ENCODE data around the gene EFCC1.

The EFCC1 gene

DNA sequence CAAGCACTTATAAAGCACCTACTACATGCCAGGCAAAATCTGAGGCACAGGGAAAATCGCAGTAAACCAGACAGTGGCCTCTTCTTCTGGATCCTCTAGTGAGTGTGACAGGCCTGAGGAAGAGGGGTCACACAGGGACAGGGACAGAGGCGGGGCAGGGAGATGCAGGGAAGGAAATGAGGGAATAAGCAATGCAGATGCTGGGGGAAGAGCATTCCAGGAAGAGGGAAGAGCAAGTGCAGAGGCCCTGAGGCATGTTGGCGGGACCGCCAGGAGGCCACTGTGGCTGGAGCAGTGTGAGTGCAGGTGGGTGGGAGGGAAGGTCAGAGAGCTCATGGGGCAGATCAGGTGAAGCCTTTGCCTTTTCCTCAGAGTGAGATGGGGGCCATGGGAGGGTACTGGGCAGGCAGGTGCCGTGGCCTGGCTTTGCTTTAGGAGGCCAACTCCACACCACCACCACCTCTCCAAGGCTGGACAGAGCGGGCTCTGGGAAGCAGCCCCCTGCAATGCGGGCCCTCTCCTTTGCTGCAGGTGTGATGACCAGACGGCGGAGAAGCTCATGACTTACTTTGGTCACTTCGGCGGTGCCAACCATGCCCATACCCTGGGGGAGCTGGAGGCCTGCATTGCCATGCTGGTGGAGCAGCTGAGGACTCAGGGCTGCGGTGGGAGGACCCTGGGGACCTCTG, 32.7 kb downstream of the EFCC1 start:
- no peak overlapping the region for H3K27ac ChIP-seq
- TF ChIP-seq, protein P1, sequence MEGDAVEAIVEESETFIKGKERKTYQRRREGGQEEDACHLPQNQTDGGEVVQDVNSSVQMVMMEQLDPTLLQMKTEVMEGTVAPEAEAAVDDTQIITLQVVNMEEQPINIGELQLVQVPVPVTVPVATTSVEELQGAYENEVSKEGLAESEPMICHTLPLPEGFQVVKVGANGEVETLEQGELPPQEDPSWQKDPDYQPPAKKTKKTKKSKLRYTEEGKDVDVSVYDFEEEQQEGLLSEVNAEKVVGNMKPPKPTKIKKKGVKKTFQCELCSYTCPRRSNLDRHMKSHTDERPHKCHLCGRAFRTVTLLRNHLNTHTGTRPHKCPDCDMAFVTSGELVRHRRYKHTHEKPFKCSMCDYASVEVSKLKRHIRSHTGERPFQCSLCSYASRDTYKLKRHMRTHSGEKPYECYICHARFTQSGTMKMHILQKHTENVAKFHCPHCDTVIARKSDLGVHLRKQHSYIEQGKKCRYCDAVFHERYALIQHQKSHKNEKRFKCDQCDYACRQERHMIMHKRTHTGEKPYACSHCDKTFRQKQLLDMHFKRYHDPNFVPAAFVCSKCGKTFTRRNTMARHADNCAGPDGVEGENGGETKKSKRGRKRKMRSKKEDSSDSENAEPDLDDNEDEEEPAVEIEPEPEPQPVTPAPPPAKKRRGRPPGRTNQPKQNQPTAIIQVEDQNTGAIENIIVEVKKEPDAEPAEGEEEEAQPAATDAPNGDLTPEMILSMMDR (conservative IDR thresholded peaks at IDR 0.05), result no peak

DNA sequence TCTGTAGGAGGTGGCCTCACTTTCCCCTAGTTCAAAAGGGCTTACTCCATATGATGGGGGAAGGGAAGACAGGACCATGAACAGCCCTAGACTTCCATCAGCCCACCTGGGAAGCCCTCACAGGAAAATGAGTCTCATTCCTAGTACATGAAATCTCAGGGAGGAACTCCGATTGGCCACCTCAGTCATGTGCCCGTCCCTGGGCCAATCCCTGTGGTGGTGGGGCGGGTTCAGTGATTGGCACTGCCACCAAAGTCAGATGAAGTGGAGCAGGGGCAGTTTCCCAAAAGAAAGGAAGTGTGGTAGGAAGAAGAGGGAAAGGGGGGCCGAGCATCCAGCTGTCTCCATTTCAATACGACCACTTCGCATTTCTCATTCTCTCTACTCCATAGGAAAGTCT, 33.5 kb downstream of the EFCC1 start:
- TF ChIP-seq, protein P1 (conservative IDR thresholded peaks at IDR 0.05), result no peak

DNA sequence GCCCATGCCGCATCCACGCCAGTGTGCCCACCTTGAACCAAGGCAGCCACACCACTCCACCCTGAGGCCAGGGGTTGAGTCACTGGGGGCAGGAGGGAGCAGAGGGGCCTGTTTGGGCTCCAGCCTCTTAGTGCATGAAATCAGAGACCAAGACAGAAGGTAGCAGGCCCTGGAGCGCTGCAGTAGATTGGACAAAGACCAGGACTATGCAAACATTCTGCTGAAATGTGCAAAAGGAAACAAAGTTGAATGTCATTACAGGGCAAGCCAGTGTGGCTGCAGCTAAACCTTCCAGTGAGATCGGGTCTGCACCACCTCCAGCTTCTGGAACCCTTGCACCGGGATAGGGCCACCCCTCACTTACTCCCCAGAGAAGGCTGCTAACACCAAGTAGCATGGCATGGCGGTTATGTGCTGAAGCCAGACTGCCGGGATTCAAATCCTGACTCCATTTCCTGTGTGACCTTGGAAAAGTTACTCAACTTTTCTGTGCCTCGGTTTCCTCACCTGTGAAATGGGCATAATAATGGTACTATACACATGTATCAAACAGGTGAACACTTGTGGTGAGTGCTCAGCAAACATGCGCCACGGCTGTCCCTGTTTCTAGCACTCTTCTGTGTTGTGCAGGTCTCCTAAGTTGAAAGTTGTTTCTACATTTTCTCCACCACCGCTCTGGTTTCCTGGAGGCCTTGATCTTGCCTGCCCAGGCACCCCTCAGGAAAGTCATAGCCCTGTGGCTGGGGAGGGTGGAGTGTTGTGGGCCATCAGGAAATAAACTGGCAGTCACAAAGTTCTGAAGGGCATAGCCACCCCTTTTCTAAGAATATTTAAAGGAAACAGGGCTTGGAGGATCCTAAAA, 34.5 kb downstream of the EFCC1 start:
- H3K27ac ChIP-seq, result no peak overlapping the region
- TF ChIP-seq, protein P1 (conservative IDR thresholded peaks at IDR 0.05), result no peak

More for the DNA sequence above, 33.5 kb downstream of the EFCC1 start:
- H3K27ac ChIP-seq, result no peak overlapping the region

DNA sequence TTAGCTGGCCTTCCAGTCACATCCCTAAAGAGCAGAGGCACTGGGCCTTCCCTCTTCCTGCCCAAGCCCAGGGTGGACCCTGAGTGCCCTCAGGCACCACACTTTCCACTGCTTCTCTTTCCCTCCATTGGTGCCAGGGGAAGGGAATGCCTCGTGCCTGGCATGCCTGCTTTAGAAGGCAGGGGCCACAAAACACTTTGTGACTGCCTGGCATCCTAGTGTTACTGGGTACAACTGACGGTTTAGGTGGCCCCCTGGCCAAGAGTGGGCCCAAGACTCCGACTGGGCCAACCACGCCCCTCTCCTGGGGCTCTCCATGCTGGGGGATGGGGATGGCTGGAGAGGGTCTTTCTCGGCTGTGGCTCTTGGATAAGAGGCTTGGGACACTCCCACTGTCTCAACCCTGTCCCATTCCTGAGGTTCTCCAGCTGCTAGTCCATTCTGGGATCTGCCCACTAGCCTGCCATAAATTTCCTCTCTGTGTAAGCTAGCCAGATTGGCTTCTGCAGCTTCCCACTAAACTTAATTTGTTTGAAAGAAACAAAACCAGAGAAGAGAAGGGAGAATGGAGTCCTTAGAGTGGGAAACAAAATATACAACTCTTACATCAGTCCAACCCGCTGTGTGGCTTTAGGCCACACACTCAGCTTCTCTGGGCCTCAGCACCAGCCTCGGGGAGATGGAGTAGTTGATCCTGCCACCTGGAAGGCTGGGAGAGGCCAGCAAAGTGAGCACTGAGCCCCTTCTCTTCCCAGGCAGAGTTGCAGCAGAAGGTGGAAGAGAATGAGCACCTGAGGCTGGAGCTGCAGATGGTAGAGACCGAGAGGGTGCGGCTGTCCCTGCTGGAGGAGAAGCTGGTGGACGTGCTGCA, 35.4 kb downstream of the EFCC1 start:
- no peak overlapping the region for H3K27ac ChIP-seq
- TF ChIP-seq, protein P1 (conservative IDR thresholded peaks at IDR 0.05), result no peak

DNA sequence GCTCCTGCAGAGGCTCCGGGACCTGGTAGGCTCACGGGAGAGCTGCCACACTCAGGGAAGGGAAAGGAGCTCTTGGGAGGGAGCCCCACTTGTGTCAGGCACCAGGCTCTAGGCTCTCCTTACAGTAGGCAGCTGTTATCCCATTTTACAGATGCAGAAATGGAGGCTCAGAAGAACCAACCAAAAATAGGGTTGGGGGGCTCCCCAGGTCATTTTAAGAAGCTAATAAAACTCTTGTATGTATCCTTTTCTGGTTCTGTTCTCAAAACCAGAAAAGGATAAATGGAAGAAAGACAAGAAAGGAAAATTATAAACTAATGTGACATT, 36.0 kb downstream of the EFCC1 start:
- TF ChIP-seq, protein P1 (conservative IDR thresholded peaks at IDR 0.05), result no peak
- no peak overlapping the region for H3K27ac ChIP-seq

DNA sequence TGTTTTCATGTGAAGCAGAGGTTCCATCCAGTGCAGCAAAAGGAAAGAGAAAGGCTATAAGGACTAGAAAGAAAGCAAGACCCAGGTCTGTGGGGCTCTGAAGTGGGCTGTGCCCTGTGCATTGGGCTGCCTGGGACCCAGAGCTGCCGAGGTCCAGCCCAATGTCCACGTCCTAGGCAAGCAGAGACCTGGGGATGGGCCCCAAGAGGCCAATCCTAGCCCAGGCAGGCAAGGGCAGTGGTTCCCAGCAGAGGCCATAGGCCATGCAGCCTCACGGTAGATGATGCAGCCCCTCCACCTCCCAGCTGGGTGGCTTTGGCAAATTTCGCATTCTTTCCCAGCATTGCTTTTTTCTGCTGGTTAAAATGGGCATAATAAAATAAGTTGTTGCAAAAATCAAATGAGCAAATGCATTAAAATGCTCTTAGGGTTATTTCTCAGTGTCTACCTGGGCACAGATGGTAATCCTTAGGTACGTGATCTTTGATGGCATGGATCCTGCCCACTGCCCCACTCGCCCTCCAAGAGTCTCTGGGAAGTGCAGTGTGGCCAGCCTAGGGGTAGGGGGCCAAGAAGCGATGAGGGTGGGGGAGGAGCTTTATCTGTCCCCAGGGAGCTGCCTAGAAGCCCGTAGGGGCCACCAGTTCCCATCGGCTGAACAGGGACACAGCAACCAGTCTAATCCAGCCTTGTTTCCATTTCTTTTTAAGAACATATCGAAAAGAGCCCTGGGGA, 37.2 kb downstream of the EFCC1 start:
- TF ChIP-seq, protein P1 (conservative IDR thresholded peaks at IDR 0.05), result no peak
- no peak overlapping the region for H3K27ac ChIP-seq

Data from VCaP (cell line).